ENCODE results near the gene KCNJ10. TPM values are rescaled to one million over a fixed set of nuclear protein-coding genes. Genes with fewer than 3 reads are reported as not detected.

KCNJ10 gene
- total RNA-seq, 2 experiments from 2014 or later = 0.29 TPM; not detected in 1

GRCh38 chr1:159979257-159979656 is 90.7 kb downstream of the KCNJ10 start:
- TF ChIP-seq EZH2phosphoT487 (IDR thresholded peaks at IDR 0.05; ENCODE audit: borderline replicate concordance, low read depth, low read length) = no peak
- no peak for TF ChIP-seq CTCF (conservative IDR thresholded peaks at IDR 0.05; ENCODE audit: low read length)
- POLR2A ChIA-PET = interaction anchor here (0.7 kb wide), 1 partner anchor 209 kb away, joined by 5 read pairs; no protein-coding TSS in a partner anchor
- Histone ChIP-seq H3K9me3 (ENCODE audit: low read length) (no peaks in the 10 kb centered on the region), H3K9me2 (ENCODE audit: insufficient read depth, low read length) (no peaks in the 10 kb centered on the region), H3K79me2 (ENCODE audit: insufficient read depth, low read depth, low read length) (no peaks in the 10 kb centered on the region), H3K27ac (ENCODE audit: low read depth, low read length, poor library complexity, severe bottlenecking) (no peak overlapping the region), H3K4me2 (ENCODE audit: low read length) (no peak overlapping the region), H3K36me3 (ENCODE audit: insufficient read depth, low read length) (no peaks in the 10 kb centered on the region), H3K4me3 (ENCODE audit: low read depth, low read length, poor library complexity, severe bottlenecking) (no peak overlapping the region), H2AFZ (ENCODE audit: low read length) (no peak overlapping the region), H4K20me1 (ENCODE audit: insufficient read depth, low read length) (no peaks in the 10 kb centered on the region), H3K4me1 (ENCODE audit: insufficient read depth, low read length, poor library complexity, severe bottlenecking) (no peaks in the 10 kb centered on the region)
- no TSS peak for BruUV-seq (replicated peaks)
- CTCF ChIA-PET (ENCODE audit: unreplicated experiment) = interaction anchor here (0.5 to 1.5 kb wide), 2 partner anchors 28 to 57 kb away, joined by 3 read pairs; no protein-coding TSS in a partner anchor
- no peak for DNase-seq (ENCODE audit: low spot score)
- intact Hi-C loops (cut with micrococcal nuclease; ENCODE audit: unreplicated experiment) = no loop called here

GRCh38 chr1:159978107-159978398 is 91.9 kb downstream of the KCNJ10 start:
- no peak overlapping the region for H2AFZ ChIP-seq (ENCODE audit: low read length)
- H3K4me1 ChIP-seq (ENCODE audit: insufficient read depth, low read length, poor library complexity, severe bottlenecking) = no peaks in the 10 kb centered on the region
- BruUV-seq (replicated peaks) = no TSS peak
- no peaks in the 10 kb centered on the region for H3K9me3 ChIP-seq (ENCODE audit: low read length)
- H3K9me2 ChIP-seq (ENCODE audit: insufficient read depth, low read length) = no peaks in the 10 kb centered on the region
- CTCF ChIA-PET (ENCODE audit: unreplicated experiment) = interaction anchor here (1.5 kb wide), 1 partner anchor 29 kb away, joined by 3 read pairs; no protein-coding TSS in a partner anchor
- no peak for TF ChIP-seq CTCF (conservative IDR thresholded peaks at IDR 0.05; ENCODE audit: low read length)
- no peak for TF ChIP-seq EZH2phosphoT487 (IDR thresholded peaks at IDR 0.05; ENCODE audit: borderline replicate concordance, low read depth, low read length)
- no peak overlapping the region for H3K4me2 ChIP-seq (ENCODE audit: low read length)
- H3K4me3 ChIP-seq (ENCODE audit: low read depth, low read length, poor library complexity, severe bottlenecking) = no peak overlapping the region
- no peaks in the 10 kb centered on the region for H3K36me3 ChIP-seq (ENCODE audit: insufficient read depth, low read length)
- no peak for DNase-seq (ENCODE audit: low spot score)
- H3K79me2 ChIP-seq (ENCODE audit: insufficient read depth, low read depth, low read length) = no peaks in the 10 kb centered on the region
- no peaks in the 10 kb centered on the region for H4K20me1 ChIP-seq (ENCODE audit: insufficient read depth, low read length)
- no peak overlapping the region for H3K27ac ChIP-seq (ENCODE audit: low read depth, low read length, poor library complexity, severe bottlenecking)
- intact Hi-C loops (cut with micrococcal nuclease; ENCODE audit: unreplicated experiment) = no loop called here
- POLR2A ChIA-PET = interaction anchor here (0.6 kb wide), 1 partner anchor 20 kb away, joined by 4 read pairs; no protein-coding TSS in a partner anchor

- H3K4me2 ChIP-seq (ENCODE audit: low read length) = no peak overlapping the region
- BruUV-seq (replicated peaks) = no TSS peak
- H2AFZ ChIP-seq (ENCODE audit: low read length) = no peak overlapping the region
- DNase-seq (ENCODE audit: low spot score) = no peak
- no peaks in the 10 kb centered on the region for H4K20me1 ChIP-seq (ENCODE audit: insufficient read depth, low read length)
- no peaks in the 10 kb centered on the region for H3K36me3 ChIP-seq (ENCODE audit: insufficient read depth, low read length)
- ChIA-PET CTCF (ENCODE audit: unreplicated experiment) (interaction anchor here (1.5 kb wide), 1 partner anchor 30 kb away, joined by 3 read pairs; no protein-coding TSS in a partner anchor), POLR2A (interaction anchor here (0.6 to 0.7 kb wide), 2 partner anchors 21 to 1191 kb away, joined by 3 to 4 read pairs; no protein-coding TSS in a partner anchor)
- H3K4me3 ChIP-seq (ENCODE audit: low read depth, low read length, poor library complexity, severe bottlenecking) = no peak overlapping the region
- no peaks in the 10 kb centered on the region for H3K79me2 ChIP-seq (ENCODE audit: insufficient read depth, low read depth, low read length)
- TF ChIP-seq CTCF (conservative IDR thresholded peaks at IDR 0.05; ENCODE audit: low read length) (no peak), EZH2phosphoT487 (IDR thresholded peaks at IDR 0.05; ENCODE audit: borderline replicate concordance, low read depth, low read length) (no peak)
- intact Hi-C loops (cut with micrococcal nuclease; ENCODE audit: unreplicated experiment) = no loop called here
- no peak overlapping the region for H3K27ac ChIP-seq (ENCODE audit: low read depth, low read length, poor library complexity, severe bottlenecking)
- H3K4me1 ChIP-seq (ENCODE audit: insufficient read depth, low read length, poor library complexity, severe bottlenecking) = no peaks in the 10 kb centered on the region
- H3K9me3 ChIP-seq (ENCODE audit: low read length) = no peaks in the 10 kb centered on the region
- no peaks in the 10 kb centered on the region for H3K9me2 ChIP-seq (ENCODE audit: insufficient read depth, low read length)
Observed at GRCh38 chr1:159977364-159978106, 92.4 kb downstream of the KCNJ10 start.
